ENCODE measurements around the gene DIP2C.
"Not testable (repeated sequence)": the region's sequence is repeated elsewhere in the genome, so short reads cannot be mapped to it uniquely, and the experiment has no call there.

Gene DIP2C

DNA sequence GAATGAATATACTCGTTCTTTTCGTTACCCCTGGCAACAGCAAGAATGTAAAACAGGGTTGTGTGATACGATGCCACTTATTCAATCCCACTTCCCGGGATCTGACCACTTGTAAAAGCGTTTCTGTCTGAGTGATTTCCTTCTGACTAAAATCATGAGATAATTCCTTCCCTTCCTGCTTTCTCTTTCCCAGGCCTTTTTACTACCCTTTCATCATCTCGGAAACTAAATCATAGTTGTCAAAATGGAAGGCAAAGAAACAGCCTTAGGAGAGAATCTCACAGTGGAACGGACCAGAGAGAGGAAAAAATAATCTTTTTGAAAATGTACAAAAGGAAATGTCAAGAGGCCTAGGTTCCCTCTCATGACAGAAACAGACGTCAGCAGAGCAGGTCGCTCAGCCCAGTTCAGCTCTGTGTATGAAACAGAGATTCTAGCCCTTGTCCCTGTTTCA lies 29.8 kb downstream of the DIP2C start:
- FAIRE-seq, result no peak

DNA sequence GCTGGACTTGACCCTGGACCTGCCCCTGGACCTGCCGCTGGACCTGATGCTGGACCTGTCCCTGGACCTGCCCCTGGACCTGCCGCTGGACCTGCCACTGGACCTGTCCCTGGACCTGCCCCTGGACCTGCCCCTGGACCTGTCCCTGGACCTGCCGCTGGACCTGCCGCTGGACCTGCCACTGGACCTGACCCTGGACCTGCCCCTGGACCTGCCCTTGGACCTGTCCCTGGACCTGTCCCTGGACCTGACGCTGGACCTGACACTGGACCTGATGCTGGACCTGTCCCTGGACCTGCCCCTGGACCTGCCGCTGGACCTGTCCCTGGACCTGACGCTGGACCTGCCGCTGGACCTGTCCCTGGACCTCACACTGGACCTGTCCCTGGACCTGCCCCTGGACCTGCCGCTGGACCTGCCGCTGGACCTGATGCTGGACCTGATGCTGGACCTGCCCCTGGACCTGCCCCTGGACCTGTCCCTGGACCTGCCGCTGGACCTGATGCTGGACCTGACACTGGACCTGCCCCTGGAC lies 31.6 kb downstream of the DIP2C start:
- not testable (repeated sequence) for FAIRE-seq

DNA sequence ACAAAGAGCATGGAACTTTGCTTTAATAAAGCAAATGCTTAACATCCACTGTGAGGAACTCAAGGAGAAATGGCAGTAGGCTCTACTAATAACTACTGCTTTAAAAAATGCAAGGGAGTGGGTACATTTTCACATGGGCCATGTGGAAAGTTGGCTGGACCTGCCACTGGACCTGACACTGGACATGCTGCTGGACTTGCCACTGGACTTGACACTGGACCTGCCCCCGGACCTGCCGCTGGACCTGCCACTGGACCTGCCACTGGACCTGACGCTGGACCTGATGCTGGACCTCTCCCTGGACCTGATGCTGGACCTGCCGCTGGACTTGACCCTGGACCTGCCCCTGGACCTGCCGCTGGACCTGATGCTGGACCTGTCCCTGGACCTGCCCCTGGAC lies 32.6 kb downstream of the DIP2C start:
- no peak for FAIRE-seq

DNA sequence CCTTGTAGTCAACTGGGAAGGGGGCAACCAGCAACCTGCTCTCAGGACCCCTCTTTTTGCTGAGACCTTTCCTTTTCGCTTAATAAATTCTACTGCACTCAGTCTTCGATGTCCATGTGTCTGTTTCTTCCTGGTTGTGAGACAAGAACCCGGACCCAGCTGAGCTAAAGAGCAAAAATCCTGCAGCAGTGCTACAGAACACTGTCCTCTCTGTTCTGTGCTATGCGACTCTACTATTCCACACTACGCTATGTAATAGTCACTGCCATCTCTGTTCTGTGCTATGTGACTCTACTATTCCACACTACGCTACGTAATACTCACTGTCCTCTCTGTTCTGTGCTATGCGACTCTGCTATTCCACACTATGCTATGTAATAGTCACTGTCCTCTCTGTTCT lies 34.3 kb downstream of the DIP2C start:
- FAIRE-seq, result no peak

DNA sequence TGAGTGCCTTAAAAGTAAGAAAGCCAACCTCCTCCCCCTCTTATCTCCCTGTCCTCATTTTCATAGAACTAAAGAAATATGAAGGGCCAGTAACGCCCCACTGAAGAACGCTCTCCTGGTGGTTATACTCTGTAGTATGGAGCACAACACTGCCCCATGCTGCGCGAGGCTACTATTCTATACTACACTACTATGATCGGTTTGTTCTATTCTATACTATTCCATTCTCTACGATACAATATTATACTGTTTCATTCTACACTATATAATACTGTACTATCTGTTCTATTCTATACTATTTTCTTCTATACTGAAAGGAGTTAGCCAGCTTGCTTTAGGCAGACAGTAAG lies 34.8 kb downstream of the DIP2C start:
- no peak for FAIRE-seq

DNA sequence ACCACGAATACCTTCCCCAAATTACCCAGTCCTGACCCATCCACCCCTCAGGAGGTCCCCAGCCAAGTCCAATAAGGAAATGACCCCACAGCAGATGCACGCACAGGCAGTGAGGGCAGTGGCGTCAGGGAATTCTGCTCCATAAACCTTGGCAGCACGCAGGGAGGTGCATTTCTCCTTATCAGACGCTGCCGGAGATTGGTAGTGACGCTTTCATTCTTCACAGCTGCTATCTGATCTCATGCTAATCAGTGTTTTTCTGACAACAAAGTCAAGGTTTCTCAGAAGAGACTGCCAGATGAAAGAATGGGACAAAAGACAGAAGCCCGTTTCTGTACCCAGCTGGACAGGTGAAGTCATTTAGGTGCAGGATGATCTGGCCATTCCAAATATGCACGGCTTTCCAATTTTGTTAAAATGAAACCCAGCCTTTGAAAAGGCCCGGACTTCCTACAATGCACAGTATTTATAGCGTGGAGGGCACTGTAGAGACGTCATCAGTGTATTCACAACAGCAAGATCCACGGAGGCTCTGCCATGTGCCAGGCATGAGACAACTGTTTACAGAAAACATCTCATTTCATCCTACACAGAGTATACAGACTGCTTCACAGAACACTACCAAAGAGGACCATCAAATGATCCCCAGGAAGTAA lies 35.3 kb downstream of the DIP2C start:
- FAIRE-seq, result no peak

DNA sequence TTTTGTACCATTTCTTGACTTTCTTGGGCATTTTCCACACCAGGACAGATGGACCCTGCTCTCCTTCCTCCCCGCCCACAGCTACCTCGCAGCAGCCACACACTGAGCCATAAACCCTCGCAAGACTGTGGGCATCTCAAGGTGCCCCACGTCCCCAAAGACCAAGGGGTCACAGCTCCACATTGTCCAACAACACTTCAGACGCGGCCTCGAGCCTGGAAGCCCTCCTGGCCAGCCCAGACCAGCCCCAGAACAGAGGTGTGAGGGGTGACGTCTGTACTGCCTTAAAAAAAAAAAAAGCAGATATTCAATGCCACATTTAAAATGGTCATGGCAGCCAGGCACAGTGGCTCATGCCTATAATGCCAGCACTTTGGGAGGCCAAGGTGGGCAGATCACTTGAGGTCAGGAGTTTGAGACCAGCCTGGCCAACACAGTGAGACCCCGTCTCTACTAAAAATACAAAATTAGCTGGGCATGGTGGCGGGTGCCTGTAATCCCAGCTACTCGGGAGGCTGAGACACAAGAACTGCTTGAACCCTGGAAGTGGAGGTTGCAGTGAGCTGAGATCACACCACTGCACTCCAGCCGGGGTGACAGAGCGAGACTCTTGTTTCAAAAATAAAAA lies 36.5 kb downstream of the DIP2C start:
- not testable (repeated sequence) for FAIRE-seq

DNA sequence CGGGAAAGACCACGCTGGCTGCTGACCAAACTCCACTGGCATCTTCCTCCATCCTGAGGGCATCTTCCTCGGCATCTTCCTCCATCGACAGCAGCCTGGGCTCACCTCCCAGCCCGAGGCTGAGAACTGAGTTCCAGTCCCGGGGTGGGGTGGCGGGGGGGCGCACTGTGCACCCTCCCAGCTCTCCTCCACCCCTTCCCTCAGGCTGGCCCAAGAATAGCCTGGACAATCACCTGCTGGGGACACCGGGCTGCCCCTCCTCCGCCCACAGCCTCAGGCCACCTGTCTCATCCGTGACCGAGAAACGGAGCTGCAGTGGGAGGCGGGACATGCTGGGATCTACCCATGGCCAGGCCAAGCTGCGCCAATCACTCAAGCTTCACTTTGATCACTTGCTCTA lies 37.2 kb downstream of the DIP2C start:
- no peak for FAIRE-seq

DNA sequence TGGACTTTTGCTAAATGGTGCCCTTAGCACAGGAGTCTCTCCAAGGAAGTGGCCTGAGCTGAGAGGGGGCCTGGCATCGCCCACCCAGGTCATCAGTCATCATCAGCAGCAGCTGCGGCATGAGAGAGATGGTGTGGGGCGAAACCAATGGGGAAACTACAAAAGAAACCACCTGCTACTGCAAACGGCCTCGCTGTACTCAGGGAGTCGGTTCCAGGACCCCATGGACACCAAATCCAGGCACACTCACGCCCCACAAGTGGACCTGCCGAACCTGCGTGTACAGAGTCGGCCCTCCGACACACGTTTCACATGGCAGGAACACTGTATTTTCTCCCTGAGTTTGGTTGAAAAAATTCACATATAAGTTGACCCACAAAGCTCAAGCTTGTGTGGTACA lies 37.8 kb downstream of the DIP2C start:
- FAIRE-seq, result no peak

DNA sequence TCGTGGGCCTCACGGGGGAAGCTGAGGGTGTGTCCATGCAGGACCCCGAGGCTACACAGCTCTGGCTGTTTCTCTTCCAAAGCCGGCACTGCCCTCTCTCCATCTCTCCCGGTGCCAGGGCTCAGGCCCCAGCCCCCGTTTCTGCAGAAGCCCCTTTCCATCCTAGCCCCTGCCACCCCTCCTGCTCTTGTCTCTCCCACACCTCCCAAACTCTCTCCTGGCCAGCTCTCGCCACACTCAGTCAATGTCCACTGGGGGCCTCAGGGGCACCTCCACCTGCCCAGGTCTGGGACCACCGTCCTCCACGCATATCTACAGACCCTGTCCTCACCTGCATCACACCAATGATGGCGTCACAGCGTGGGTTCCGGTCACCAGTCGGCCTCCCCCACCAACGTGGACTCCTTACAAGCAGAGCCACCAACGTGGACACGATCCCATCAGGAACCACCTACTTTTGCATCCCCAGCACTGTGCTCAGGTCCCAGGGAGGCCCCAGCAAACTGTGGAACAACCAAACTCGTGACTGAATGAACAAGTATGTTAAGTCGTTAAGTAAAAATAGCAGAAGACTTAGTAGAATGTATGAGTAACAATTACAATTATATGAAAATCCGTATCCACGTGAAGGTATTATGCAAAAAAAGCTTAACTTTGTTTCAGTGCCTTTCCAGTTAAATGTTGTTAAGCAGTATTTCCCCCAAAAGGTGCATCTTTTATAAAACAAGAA lies 38.4 kb downstream of the DIP2C start:
- no peak for FAIRE-seq

DNA sequence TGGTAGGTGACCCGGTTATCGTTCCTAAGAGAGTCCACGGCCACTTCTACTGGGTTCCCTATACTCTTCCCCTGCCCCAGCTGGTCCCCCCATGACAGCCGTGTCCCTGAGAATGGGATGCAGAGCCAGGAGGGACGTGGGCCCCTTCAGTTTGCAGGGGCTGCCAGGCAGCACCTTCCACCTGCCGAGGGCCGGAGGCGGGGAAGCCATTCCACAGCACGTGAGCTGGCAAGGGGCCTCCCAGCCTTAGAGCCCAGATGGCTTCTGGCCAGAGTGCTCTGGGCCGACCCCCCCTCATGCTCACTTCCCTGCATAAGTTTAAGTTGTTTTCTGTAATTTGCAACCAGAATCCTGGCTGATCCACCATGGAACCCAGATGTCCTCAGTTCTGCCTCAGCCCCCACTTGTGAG lies 39.0 kb downstream of the DIP2C start:
- FAIRE-seq, result no peak

DNA sequence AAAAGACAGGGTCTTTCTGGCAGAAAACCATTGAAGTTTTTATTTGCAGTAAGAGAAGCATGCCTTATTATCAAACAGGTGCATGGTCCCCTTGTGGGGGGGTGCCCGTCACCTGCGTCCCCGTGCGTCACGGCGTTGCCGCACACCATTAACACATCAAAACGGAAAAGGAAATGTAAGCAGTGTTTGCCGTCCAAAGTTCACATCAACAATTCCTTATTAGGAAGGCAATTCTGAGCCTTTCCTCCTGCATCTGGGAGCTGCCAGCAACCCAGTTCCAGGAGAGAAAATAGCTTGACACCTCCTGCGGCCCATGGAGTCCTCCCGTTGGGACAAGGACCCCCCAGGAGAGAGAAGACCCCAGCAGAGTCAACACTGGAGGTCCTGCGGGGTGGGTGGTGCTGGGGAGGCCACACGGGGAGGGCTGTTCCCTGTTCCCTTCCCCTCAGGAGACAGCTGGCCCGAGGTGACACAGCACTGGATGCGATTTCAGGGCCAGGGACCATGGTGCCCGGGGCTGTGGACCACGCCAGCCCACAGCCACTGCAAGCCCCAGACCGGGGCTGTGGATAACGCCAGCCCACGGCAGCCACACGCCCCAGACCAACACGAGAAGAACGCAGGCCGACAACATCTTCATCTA lies 39.5 kb downstream of the DIP2C start:
- no peak for FAIRE-seq

DNA sequence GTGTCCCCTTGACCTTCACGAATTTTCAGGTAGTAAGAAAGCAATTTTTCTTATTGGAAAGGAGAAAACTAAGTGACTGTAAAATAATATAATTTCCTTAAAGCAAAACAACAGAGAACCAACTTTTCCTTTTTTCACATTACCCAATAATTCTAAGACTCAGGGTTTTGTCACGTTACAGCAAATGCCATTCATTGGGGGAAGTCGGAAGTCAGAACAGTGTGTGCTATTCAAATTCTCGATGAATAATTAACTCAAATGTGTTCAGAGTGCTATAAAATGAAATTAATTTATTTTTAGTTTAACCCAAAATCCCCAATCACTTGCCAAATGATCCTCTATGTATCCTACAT lies 40.0 kb downstream of the DIP2C start:
- no peak for FAIRE-seq

DNA sequence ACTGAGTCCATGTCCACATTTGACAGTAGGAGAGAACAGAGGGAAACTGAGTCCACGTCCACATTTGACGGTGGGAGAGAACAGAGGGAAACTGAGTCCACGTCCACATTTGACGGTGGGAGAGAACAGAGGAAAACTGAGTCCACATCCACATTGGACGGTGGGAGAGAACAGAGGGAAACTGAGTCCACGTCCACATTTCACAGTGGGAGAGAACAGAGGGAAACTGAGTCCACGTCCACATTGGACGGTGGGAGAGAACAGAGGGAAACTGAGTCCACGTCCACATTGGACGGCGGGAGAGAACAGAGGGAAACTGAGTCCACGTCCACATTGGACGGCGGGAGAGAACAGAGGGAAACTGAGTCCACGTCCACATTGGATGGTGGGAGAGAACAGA lies 42.4 kb downstream of the DIP2C start:
- FAIRE-seq, result not testable (repeated sequence)

DNA sequence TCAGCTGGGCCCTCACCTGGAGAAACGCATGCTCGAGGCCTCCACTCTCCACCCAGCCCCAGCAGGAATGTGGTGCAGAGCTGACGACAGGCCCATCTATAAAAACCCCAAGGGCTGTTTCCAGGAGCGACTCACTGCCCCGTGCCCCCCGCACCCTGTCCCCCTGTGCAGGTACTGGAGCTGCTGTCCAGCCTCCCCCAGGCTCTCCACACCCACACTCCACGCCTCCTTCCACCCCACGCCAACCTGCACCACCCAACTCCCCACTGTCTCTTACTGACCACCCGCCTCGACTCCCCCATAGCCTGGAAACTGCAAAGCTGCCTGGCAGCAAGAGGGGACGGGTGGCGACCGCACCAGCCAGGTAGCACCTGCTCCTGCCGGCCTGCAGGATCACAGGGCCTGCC lies 43.3 kb downstream of the DIP2C start:
- FAIRE-seq, result no peak

DNA sequence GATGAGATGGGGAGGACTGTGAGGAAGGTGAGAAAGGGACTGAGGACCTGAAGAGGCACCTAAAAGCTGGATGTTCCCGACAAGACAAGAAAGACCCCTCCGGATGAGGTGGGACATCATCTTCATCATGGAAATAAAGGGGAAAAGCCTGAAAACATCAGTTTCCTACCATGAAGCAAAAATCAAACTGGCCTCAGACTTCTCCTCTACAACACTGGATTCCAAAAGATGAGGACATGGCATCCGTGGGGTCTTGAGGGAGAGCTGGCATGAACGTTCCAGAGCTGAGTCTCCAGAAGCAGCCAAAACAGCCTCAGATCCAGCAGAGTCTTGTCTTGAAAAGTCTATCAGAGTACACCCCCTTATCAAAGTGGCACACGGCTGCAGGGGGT lies 44.5 kb downstream of the DIP2C start:
- FAIRE-seq, result no peak

DNA sequence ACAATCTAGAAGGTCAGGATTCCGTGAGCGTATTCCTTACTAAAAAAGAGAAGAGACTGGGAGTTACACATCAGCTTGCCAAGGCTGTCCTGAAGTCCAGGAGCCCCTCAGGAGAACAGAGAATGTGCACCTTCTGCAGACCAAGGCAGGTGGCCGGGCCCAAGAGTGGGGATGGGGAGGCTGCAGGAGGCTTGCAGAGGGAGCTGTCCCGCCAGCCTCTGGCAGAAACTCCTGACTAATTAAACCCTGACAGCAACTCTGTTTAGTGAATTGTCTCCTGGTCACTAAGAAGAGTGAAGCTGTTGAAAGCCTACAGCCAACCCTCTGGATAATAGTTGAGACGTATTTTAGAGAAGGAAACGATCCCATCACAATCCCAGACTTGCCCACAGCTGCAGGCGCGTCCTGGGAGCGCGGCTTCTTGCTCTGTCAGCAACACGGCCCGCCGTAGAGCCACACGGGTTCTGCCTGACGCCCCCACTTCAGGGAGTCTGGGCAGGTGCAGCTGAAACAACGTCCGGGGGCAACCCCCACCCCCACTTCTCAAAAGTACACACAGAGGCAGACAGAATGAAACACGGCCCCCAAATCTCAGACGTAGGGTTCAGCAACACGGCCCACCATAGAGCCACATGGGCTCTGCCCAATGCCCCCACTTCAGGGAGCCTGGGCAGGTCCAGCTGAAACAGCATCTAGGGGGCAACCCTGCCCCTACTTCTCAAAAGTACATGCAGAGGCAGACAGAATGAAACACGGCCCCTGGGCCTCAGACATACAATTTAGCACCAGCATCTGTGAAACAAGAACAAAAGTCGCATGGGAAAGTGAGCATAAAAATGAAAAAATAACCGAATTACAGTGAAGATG lies 45.2 kb downstream of the DIP2C start:
- no peak for FAIRE-seq

DNA sequence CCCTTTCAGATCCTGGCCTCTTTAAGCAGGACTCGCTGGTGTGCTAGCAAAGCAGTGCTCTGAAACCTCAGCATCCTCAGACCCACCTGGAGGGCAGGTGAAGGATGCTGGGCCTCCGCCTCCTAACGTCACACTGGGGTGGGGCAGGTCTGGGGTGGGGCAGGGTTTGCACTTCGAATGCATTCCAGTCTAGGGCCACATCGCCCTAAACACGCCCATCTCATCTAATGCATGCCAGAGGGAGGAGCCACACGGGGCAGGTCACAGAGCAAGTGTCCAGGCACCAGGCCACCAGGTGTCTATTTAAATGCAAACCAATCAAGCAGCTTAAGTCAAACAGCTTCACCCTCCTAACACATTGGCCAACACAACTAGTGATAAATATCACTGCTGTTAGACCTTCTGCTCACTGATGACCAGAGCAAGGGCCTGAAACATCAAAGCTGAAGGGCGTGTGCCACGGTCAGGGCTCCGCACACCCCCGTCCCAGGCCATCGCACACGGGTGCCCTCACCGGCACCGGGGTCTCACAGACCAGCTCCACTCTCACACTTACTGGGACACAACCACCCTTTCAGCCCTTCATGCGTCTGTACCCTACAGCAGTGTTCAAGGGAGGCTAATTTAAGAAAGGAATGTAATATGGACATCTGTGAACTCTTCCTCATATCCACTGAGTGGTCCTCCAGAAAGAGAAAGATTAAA lies 47.1 kb downstream of the DIP2C start:
- no peak for FAIRE-seq

DNA sequence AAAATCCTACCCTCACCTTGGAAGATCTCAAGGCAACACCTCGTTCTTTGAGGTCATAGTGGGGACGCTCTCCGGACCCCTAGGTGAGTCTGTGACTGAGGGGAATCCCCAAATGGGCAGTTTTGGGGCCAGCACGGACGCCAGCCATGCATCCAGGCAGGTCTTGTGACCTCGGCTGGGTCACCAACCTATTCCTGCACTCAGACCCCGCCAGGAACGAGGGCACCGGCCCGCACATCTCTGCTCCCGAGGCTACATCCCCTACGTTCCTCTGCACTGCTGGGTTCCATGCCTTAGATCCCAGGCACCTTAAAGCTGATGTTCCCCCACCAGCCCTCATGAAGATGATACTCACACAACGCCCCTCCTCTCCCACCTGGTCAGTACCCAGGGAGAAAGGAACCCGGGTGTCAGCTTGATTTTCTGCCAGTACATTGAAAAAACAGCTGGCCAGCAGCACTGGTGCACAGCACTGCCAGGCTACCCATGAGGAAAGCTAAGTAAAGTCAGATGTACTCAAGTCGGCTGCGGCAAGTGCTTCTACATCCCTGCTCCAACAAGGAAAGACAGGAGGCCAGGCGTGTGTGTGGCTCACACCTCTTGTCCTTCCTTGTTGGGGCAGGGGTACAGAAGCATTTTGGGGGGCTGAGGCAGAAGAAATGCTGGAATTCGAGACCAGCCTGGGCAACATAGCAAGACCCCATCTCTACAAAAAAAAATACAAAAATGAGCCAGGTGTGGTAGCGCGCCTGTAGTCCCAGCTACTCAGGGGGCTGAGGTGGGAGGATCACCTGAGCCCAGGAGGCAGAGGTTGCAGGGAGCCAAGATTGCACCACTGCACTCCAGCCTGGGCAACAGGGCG lies 48.1 kb downstream of the DIP2C start:
- FAIRE-seq, result no peak

DNA sequence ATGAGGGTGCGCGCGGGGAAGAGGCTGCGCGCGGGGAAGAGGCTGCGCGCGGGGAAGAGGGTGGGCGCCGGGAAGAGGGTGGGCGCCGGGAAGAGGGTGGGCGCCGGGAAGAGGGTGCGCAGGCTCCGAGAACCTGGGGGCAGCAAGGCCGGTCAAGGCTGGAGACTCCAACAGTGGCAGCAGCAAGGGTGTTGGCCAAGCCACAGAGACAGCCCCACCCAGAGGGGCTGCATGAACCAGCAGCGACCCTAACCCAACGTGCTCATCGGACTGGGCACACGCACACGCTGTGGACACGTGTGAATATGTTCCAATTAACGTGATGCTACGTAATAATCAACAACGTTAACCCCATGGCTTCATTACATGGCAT lies 48.8 kb downstream of the DIP2C start:
- FAIRE-seq, result no peak

Data from TTC549 (cell line).